ENCODE data around the gene LAMP5.

DNA sequence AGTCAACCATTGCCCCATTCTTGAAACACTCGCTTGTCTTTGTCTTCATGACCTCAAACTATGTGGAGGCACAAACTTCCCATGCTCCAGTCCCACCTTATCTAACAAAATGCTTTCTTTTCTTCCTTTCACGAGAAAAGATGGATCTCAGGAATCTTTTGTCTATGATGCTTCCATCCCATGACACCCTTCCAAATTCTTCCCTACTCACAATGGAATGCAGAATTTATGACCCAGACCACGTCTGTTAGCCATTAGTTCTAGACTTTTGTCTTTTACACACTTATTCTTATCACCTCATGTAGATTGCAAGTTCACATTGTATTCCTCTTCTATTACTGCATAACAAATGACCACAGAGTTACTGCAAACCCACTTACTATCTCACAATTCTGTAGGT is 24.2 kb upstream of the LAMP5 start:
- TF ChIP-seq POLR2A (IDR thresholded peaks at IDR 0.05; ENCODE audit: low read length) (no peak), GATA1 (IDR thresholded peaks at IDR 0.05; ENCODE audit: low read depth, low read length) (no peak)

All from erythroblast (primary cell).